ENCODE data around the gene SEMA6B.
"Not testable (repeated sequence)": the region's sequence is repeated elsewhere in the genome, so short reads cannot be mapped to it uniquely, and the experiment has no call there.

SEMA6B gene

GRCh38 chr19:4571305-4571917 is 11.9 kb upstream of the SEMA6B start:
- DNase-seq = no peak

GRCh38 chr19:4570916-4571304 is 11.4 kb upstream of the SEMA6B start:
- DNase-seq = no peak

GRCh38 chr19:4570402-4570801 is 10.9 kb upstream of the SEMA6B start:
- DNase-seq = no peak

DNA sequence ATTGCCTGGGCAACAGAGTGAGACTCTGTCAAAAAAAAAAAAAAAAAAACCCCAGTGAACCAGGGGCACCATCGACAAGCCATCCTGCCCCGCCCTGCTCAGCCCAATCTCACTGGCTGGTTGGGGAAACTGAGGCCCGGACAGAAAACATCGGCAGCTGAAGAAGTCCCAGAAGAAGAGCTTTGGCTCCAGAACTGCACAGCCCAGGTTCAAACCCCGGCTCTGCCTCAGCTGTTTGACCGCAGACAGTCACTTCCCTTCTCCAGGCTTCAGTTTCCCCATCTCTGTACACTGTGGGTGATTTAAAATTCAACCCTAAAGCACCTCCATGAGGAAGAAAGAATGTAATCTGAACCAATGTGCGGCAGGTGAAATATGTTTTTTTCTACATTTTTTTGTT is 9.4 kb upstream of the SEMA6B start:
- no peak for DNase-seq

GRCh38 chr19:4567584-4568071 is 8.1 kb upstream of the SEMA6B start:
- DNase-seq = peak; percentile 92

DNA sequence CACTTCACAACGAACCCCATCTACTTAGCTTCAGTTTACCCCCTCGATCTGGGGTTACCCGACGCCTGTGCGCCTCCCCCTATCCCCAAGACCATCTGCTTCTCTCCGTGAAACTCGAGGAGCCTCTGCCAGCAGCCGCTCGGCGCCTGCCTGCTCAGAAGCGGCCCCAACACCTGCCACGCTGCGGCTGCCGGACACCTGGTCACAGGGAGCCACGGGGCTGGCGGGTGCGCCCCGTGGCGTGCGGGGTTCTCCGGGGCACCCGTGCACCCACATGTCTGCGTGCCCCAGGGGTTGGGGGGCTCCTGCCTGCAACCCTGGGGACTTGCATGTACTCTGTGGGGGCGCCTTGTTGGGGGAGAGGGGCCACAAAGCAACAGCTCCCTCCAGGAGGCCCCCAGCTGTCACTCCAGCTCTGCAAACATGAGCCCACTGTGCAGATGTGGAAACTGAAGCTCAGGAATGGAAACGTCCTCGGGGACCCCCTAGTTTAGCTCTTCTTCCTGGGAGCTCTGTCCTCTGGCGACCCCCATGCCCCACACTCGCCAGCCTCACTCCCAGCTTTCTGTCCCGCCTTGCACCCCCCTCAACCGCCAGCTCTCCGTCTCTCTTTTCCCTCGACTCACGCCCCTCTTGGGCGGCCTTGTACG is 7.0 kb upstream of the SEMA6B start:
- DNase-seq = no peak

- not testable (repeated sequence) for DNase-seq
Measured at GRCh38 chr19:4563562-4563961, 4.1 kb upstream of the SEMA6B start.

GRCh38 chr19:4562085-4562484 is 2.6 kb upstream of the SEMA6B start:
- not testable (repeated sequence) for DNase-seq

DNA sequence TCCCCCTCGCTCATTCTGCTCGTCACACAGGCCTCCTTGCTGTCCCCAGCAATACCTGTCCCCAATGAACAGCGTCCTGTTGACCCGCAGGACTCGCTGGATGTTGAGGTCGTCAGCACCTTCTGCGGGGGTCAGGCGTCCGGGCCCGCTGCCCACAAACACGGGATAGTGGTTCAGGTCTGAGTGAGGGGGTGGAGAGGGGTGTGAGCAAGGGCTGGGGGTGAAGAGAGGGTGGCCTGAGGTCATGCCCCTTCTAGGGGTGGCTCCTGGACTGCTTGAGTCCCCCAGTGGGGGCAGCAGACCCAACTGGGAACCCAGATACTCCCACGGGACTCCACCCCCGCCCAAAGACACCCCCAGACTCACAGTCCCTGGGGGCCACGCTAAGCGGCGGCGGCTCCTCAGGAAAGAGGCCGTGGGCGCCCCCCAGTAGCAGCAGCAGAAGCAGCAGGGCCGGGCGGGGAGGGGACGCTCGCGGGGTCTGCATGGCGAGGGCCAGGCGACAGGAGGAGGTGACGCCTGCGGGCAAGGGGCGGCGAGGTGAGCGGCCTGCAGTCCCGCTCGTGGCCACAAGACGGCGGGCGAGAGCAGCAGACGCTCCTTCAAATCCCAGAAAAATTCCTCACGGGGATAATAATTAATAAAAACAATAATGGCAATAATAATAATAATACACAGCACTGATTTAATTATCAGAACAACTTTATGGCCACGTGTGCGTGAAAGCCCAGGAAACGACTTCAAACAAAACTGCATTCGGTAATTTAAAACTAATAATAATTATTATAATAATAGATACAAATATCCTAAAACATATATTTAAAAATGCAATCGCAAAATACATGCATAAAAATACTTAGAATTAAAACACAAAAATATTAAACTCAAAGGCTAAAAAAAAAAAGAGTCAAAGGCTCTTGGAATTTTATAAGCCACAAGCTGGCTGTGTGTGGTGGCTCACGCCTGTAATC is 1.2 kb downstream of the SEMA6B start:
- DNase-seq = peak; percentile 84

DNA sequence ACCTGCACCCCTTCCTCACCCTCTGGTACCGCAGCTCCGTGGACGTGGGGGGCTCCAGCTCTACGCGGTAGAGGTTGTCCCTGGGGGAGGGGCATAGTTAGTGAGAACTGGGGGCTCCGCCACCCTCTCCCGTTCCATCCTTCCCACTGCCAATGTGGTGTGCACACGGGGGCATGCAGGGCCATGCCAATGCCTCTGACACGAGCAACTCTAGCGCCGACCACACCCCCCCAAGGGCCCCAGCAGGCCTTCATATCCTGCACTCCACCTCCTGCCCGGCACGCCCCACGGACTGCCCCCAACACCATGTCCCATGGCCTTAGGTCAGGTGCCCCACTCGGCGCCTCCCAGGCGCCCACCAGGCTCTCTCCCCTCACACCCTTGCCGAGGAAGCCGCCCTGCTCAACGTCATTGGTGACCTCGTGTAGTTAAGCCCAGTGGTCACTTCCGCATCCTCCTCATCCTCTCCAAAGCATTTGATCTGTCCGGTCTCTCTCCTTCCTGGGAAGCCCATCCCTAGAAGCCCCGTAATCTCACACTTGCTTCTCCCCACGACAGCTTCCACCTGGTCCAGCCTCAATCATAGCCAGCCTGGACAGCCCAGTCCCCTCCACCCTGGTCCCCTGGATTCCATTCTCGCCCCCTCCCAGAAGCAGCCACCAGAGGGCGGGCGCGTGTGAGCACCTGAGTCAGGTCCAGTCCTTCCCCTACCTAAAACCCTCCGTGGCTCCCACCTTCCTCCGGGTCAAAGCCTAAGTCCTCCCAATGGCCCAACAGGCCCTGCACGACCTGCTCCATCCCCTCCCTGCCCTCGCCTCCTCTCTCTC is 2.1 kb downstream of the SEMA6B start:
- no peak for DNase-seq

- peak; percentile 79 for DNase-seq
Measured at GRCh38 chr19:4556597-4557127, 2.8 kb downstream of the SEMA6B start.

DNA sequence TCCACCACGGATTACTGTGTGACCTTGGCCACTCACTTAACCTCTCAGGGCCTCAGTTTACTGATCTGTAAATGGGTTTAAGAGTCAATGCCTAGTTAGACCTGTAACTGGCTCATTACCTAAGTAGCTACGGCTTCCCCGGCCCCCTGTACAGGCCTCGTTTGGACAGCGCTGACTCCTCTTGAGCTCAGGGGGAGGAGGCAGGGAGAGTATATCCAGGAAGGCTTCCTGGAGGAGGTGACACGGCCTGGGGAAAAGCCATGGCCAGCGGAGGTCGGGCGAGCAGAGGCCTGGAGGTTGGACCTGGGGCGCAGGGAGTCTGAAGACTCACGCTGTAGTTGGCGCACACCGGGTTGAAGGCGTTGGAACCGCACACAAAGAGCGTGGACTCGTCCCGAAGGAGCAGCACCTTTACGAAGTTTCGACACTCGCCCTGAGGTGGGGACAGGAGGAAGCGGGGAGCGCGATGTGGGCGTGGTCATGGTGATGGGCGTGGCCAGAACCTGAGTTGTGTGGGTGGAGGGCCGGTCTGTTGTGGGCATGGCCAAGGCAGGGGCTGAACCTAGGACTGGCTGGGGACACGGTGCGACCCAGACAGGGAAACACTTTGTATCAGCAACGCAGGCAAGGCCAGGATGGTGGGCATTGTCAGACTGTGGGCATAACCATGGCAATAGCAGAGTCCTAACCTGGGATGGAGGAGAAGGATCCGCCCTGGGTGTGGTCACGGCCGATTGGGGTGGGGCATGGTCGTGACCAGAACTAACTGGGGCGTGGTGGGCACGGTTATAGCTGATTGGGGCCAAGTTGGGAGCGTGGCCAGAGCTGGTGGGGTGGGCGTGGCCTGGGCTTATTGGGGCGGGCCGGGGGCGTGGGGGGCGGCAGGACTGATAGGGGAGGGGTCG is 3.6 kb downstream of the SEMA6B start:
- DNase-seq = no peak

DNA sequence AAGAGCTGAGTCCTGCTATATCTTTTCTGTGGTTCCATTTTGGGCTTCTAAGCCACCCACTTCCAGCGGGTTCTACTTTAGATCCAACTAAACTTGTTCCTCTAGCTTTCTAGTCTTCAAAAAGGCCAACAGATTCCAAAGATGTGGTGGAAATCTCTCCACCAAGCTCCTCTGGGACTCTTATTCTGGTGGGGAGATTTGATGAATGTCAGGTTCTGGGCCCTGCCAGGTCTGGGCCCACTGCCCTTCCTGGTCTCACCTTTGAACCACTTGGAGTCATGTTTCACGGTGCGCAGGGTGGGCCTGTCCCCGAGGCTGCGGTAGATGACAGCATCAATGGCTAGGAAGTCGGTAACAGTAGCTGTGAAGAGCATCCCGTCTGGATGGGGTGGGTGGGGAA is 4.8 kb downstream of the SEMA6B start:
- no peak for DNase-seq

DNA sequence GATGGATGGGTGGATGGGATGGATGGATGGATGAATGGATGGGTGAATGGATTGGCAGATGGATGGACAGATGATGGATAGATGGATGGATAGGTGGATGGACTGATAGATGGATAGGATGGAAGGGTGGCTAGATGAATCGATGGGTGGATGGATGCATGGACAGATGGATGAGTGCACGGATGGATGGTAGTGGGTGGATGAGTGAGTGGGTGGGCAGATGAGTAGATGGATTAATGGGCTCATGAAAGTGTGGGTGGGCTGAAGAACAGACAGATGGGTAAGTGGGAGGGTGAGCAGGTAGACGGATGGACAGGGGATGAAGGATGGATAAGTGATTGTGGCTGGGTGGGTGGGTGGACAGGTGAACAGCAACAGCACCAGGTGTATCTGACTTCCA is 5.7 kb downstream of the SEMA6B start:
- no peak for DNase-seq

DNA sequence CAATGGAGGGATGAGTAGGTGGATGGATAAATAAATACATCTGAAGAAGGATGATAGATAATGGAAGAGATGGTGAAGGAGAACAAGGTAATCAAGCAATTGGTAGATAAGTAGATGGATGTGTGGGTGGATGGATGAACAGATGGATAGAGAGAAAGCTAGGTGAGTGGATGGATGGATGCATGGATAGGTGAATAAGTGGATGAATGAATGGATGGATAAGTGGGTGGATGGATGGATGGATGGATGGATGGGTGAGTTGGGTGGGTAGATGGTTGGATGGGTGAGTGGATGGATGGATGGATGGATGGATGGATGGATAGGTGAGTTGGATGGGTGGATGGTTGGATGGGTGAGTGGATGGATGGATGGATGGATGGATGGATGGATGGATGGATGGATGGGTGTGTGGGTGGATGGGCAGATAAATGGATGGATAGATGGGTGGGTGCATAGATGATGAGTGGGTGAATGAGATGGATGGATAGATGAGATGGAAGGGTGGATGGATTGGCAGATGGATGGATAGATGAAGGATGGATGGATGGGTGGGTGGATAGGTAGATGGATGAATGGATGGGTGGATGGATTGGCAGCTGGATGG is 6.3 kb downstream of the SEMA6B start:
- DNase-seq = no peak

- DNase-seq = no peak
Measured at GRCh38 chr19:4552525-4552819, 7.0 kb downstream of the SEMA6B start.

GRCh38 chr19:4550479-4551050 is 8.9 kb downstream of the SEMA6B start:
- no peak for DNase-seq

DNA sequence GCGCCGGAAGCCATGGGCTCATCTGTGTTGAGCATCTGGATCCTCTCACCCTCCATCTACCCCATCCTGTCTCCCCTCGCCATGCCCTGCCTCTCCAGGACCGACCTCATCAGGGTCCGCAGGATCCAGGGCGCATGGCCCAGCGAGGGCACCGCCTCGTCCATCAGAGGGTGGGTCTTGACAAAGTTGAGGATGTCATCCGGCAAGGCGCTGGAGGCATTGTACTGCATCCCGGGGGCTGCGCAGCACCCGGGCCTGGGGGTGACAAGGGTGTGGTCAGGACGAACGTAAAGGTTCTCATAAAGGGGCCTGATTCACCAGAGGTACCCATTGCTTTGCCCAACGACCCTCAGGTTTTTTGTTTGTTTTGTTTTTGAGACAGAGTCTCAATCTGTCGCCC is 9.5 kb downstream of the SEMA6B start:
- DNase-seq = no peak

GRCh38 chr19:4548238-4548584 is 11.3 kb downstream of the SEMA6B start:
- DNase-seq = no peak

GRCh38 chr19:4547303-4548237 is 11.9 kb downstream of the SEMA6B start:
- no peak for DNase-seq

Measured in activated CD8-positive, alpha-beta memory T cell treated with anti-CD3 and anti-CD28 coated beads, Interleukin-2, amount 50 U/mL, for 48 hours (primary cell).